ENCODE measurements around the gene XPR1.

DNA sequence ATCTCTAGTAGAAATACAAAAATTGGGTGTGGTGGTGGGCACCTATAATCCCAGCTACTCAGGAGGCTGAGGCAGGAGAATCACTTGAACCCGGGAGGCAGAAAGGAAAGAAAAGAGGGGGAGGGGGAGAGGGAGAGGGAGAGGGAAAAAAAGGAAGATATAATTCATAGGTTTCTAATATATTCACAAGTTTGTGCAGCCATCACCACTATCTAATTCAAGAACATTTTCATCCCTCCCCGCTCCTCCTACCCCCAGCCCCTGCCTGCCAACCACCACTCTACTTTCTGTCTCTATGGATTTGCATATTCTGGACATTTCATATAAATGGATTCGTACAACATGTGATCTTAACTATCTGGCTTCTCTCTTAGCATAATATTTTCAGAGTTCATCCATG lies 147.8 kb downstream of the XPR1 start:
- TF ChIP-seq CTCF (IDR thresholded peaks at IDR 0.05; ENCODE audit: low read depth, low read length), result no peak
- TF ChIP-seq EZH2phosphoT487 (IDR thresholded peaks at IDR 0.05; ENCODE audit: low read depth), result no peak
